SHP77 (cell line): Measurements from ENCODE around the gene NUAK1.
A peak's percentile ranks its signal among the peaks of the same experiment; 100 is the strongest.
"Not testable (repeated sequence)": the region's sequence is repeated elsewhere in the genome, so short reads cannot be mapped to it uniquely, and the experiment has no call there.

Experiments used
- DNase-seq, 2 experiments: peaks; one replicate each; lab custom pipeline; 2025; lab: John Stamatoyannopoulos, UW

Gene NUAK1

GRCh38 chr12:106146987-106147386 is 8.2 kb upstream of the NUAK1 start:
- DNase-seq = no peak

DNA sequence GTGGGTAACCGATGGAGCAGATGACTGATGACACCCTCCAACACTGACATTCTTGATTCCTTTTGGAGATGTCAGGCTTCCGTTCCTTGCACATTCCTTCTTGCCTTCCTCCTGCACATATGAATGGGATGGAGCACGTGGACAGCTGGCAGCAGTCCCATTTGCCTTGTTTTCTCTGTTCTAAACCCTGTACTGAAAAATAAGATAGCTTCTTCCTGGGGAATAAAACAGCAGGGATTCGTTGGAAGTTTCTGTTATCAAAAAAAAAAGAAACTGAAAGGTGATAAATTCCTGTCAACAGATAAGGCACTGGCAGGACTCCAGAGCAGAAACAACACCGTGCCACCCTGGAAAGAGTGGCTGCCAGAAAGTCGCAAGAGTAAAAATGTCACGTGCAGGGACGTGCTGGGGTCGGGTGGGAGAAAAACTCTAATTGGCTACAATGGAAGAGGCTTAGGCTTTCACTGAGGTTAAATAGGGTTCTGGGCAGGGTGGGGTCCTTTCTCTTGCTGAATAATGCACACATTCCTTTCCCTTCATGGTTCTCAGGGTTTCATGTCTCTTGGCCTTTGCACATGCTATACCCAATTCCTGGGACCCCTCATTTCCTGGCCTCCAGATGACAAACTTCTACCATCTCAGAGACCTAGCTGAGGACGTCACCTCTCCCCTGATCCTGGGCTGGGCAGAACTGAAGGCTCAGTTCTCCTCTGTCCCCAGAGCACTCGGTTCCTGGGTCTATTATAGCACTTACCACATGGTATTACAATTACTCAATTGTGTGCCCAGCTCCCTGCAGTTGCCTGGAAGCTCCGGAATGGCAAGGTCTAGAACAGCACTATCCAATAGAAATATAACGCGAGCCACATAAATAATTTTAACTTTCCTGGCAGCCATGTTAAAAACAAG is 7.0 kb upstream of the NUAK1 start:
- DNase-seq = no peak

DNA sequence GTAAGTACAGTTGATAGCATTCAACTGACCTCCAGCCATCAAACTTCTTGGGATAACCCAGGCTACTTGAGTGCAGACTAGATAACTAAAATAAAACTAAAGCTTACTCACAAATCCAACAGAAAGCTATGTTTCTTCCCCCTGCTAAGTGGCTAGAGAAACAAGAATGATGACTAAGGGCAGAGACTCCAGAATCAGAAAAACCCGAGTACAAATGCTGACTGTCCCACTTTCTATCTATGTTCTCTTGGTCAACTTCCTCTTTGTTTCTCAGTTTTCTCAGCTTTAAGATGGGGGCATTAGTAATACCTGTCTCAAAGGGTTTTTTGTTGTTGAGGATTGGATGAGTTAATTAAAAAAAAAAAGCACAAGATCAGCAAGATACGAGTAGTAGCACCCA is 6.1 kb upstream of the NUAK1 start:
- DNase-seq = no peak

GRCh38 chr12:106142591-106143261 is 4.0 kb upstream of the NUAK1 start:
- DNase-seq = no peak

DNA sequence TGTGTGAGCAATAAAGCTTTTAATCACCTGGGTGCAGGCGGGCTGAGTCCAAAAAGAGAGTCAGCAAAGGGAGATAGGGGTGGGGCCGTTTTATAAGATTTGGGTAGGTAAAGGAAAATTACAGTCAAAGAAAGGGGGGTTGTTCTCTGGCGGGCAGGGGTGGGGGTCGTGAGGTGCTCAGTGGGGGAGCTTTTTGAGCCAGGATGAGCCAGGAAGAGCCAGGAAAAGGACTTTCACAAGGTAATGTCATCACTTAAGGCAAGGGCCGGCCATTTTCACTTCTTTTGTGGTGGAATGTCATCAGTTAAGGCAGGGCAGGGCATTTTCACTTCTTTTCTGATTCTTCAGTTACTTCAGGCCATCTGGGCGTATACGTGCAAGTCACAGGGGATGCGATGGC is 3.2 kb upstream of the NUAK1 start:
- DNase-seq = not testable (repeated sequence)

- no peak for DNase-seq
Measured at GRCh38 chr12:106141452-106141851, 2.7 kb upstream of the NUAK1 start.

DNA sequence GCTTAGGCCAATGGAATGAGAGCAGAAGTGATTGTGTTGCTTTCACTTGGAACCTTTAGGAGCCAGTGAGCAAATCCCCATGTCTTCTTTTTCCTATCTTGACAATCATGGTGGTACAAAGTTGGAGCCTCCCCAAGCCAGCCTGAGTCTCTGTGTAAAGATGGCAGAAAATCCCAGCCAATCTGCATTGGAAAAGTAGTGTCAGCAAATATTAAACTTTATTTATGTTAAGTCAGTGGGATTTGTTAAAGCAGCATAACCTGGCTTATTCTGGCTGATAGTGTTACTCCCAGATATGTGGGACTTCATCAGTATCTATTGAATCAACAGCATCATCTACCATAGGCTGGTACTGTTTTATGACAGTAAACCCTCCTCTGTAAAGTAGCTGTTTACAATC is 2.2 kb upstream of the NUAK1 start:
- no peak for DNase-seq

GRCh38 chr12:106140223-106140986 is 1.7 kb upstream of the NUAK1 start:
- no peak for DNase-seq

DNA sequence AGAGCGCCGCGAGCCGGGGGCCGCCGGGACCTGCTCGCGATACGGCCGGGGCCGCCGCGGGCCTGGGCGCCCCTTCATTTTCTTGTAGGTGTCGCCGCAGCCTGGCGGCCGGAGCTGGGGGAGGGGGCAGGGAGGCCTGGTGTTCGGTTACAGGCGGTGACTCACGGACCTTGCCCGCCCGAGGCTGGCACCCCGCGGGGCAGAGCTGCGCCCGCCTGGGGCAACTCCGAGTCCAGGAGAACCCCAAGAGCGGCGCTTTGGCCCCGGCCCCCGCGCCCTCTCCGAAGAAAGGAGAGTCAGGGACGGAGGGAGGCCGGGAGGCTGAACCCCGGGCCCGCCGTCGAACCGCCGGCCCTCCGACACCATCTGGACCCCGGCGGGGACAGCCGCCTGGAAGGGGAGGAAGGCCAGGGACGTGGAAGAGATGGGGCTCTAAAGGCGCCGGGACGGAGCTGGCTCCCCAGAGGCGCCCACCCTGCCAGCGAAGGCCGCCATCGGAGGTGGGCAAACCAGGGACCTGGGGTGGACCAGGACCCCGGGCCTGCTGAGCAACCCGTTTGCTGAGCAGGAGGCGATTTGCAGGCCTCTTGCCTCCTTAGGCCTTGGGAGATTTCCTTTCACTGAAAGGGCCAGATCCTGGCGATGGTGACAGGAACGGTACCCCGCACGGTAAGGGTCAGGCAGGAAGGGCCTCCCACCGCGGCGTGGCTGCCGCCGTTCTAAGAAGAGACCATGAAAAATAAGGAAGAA is 843 bp upstream of the NUAK1 start:
- peak; percentile 42 to 64 for DNase-seq

DNA sequence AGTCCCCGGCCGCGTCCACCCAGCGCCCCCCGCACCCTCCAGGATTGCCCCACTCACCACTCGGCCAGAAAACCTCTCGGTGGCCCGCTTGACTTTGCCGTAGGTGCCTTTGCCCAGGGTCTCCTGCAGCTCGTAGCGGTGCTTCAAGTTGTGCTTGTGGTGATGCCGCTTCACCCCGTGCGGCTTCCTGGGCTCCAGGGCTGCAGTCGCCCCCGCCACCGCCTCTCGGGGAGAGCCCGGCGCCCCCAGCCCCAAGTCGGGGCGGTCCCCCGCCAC is 459 bp downstream of the NUAK1 start:
- DNase-seq = peak in 1 of 2 experiments; percentile 39

- no peak for DNase-seq
Measured at GRCh38 chr12:106137530-106138356, 1.0 kb downstream of the NUAK1 start.

DNA sequence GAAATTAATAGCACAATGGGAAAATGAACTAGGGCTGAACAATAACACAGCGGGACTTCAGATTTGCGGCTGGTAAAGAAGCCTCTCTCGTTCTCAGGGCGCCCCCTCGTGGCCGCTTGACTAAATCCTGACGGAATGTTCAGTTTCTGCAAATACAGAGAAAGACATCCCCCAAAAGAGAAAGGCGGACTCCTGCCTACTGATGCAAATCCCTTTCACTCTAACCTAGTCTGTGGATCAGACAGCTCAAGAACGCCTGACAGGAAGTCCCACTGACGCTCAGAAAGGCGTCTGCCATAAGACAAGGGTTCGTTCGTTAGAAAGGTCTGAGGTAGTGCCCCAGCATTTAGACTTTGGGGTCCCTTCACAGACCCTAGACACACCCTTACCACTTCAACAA is 2.5 kb downstream of the NUAK1 start:
- peak; percentile 64 to 74 for DNase-seq

- no peak for DNase-seq
Measured at GRCh38 chr12:106135781-106136180, 3.0 kb downstream of the NUAK1 start.

- DNase-seq = no peak
Measured at GRCh38 chr12:106135075-106135474, 3.7 kb downstream of the NUAK1 start.

DNA sequence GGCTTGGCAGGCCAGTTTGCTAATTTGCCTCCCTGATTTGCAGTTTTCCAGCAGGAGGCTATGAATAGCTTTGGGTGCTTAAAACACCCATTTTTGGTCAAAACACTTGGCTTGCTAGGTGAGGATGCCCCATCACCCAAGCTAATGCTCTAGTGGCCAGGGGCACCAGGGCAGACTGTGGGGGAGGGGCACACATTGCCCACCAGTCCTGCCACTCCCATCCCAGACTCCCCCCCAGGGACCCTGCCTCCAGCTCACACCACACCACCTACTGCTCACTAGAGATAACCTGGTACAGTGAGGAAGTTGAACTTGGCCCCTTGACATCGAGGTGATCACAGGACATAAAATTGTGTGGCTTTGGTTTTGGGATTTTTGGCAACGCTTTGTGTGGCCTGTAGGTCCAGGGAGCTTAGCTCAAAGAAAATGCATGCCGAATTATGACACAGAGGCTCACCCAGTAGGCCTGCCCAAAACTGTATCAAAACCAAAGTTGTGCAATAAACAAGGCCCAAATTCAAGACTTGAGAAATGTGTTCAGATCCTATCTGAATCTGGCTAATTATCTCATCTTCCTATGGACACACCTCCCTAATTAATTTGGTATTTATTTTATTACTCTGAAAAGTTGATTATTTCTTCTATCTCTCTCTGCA is 4.3 kb downstream of the NUAK1 start:
- DNase-seq = no peak

GRCh38 chr12:106133136-106134087 is 5.3 kb downstream of the NUAK1 start:
- DNase-seq = no peak

GRCh38 chr12:106132175-106133135 is 6.3 kb downstream of the NUAK1 start:
- DNase-seq = no peak

DNA sequence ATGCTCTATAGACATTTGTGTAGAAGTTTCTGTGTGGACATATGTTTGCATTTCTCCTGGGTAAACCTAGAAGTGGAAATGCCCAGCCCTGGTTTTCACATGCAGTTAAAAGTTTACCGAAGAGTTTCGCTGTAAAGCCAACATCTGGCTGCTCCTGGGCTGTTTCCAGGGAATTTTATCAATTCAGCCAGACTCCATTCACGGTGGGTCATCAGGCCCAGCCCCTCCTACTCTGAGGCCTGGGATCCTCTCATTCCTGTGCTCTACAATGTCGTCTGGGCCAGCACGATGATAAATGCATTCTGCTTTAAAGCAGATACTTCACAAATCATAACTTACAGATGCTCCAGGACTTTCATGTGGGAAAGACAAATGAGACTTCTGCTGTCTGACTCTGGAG is 7.1 kb downstream of the NUAK1 start:
- DNase-seq = no peak
